ENCODE data around the gene OR10H5.

DNA sequence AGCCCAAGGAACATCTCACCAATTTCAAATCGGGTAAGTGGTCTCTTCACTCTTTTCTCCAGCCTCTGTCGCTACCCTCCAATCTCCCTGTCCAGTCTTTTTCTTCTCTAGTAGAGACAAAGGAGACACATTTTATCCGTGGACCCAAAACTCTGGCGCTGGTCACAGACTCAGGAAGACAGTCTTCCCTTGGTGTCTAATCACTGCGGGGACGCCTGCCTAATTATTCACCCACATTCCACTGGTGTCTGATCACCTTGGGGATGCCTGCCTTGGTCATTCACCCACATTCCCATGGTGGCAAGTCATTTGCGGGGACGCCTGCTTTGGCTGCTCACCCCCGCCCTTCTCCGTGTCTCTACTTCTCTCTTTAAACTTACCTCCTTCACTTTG is 41.8 kb downstream of the OR10H5 start:
- TF ChIP-seq ZNF274 (IDR thresholded peaks at IDR 0.05; ENCODE audit: low read depth, low read length) (no peak), YY1 (IDR thresholded peaks at IDR 0.05; ENCODE audit: insufficient read depth, insufficient read length) (no peak), SUZ12 (IDR thresholded peaks at IDR 0.05; ENCODE audit: extremely low read depth, insufficient read depth, insufficient read length) (no peak)
